ENCODE measurements around the gene CCP110. TPM values are rescaled to one million over a fixed set of nuclear protein-coding genes. Genes with fewer than 3 reads are reported as not detected.

CCP110 gene
- total and polyA plus RNA-seq, 2 of the 13 experiments (the other 11 are each of a cell fraction or from before 2014, with no cell fraction given): 10.0 to 11.1 TPM

GRCh38 chr16:19555186-19555937 lies 31.6 kb downstream of the CCP110 start, which contains the start of gene VPS35L (continued):
- TF ChIP-seq ZNF121 (CRISPR knock-in tag; IDR thresholded peaks at IDR 0.05): no peak
- TF ChIP-seq KLF9 (CRISPR knock-in tag; IDR thresholded peaks at IDR 0.05; ENCODE audit: low read depth): no peak
- TF ChIP-seq GMEB1 (CRISPR knock-in tag; IDR thresholded peaks at IDR 0.05; ENCODE audit: borderline replicate concordance): peak; percentile 89
- TF ChIP-seq HDAC2 (CRISPR knock-in tag; IDR thresholded peaks at IDR 0.05): peak; percentile 78
- TF ChIP-seq HES4 (CRISPR knock-in tag; IDR thresholded peaks at IDR 0.05; ENCODE audit: borderline replicate concordance): no peak
- TF ChIP-seq SNAI1 (CRISPR knock-in tag; IDR thresholded peaks at IDR 0.05; ENCODE audit: borderline replicate concordance): no peak; the same call in 1 of the 2 replicates
- TF ChIP-seq CEBPB (IDR thresholded peaks at IDR 0.05; ENCODE audit: borderline replicate concordance, low read depth, low read length): no peak
- TF ChIP-seq CAMTA2 (CRISPR knock-in tag; IDR thresholded peaks at IDR 0.05; ENCODE audit: borderline replicate concordance): no peak
- TF ChIP-seq REST (IDR thresholded peaks at IDR 0.05; ENCODE audit: borderline replicate concordance in 1 of 2, low read depth in 1 of 2, low read length in 2 of 2): no peak
- peak; percentile 86; the same call in 1 of the 2 replicates for TF ChIP-seq ZNF333 (CRISPR knock-in tag; IDR thresholded peaks at IDR 0.05; ENCODE audit: borderline replicate concordance)
- no peak for TF ChIP-seq RNF219 (CRISPR knock-in tag; IDR thresholded peaks at IDR 0.05)
- peak; percentile 56; the same call in 1 of the 2 replicates for TF ChIP-seq TOPORS (CRISPR knock-in tag; IDR thresholded peaks at IDR 0.05)
- 0 out of 2 replicates have a peak, but pooled peaks have one; percentile 49 for TF ChIP-seq GTF2F1 (IDR thresholded peaks at IDR 0.05; ENCODE audit: low read length)
- TF ChIP-seq ZZZ3 (CRISPR knock-in tag; IDR thresholded peaks at IDR 0.05; ENCODE audit: borderline replicate concordance): no peak; the same call in 1 of the 2 replicates
- 0 out of 2 replicates have a peak, but pooled peaks have one; percentile 8 for TF ChIP-seq PATZ1 (CRISPR knock-in tag; IDR thresholded peaks at IDR 0.05)
- TF ChIP-seq, protein P1, sequence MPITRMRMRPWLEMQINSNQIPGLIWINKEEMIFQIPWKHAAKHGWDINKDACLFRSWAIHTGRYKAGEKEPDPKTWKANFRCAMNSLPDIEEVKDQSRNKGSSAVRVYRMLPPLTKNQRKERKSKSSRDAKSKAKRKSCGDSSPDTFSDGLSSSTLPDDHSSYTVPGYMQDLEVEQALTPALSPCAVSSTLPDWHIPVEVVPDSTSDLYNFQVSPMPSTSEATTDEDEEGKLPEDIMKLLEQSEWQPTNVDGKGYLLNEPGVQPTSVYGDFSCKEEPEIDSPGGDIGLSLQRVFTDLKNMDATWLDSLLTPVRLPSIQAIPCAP (CRISPR knock-in tag; IDR thresholded peaks at IDR 0.05; ENCODE audit: low read depth): 0 out of 2 replicates have a peak, but pooled peaks have one; percentile 57
- no peak for TF ChIP-seq JUNB (CRISPR knock-in tag; IDR thresholded peaks at IDR 0.05; ENCODE audit: borderline replicate concordance)
